Upper lobe of right lung (tissue), 1 donor: ENCODE data around the gene TGFBR3. TPM values are rescaled to one million over a fixed set of nuclear protein-coding genes. Genes with fewer than 3 reads are reported as not detected.

Experiments
- ATAC-seq: fragments of 200-7000 bp; cut with Tn5 transposase; one replicate; pipeline ENCODE4 v1.9.1; 2020; ENCODE audit warnings: mild to moderate bottlenecking, moderate library complexity
- DNase-seq: peaks from one replicate; pipeline ENCODE4 v3.0.0-alpha.2; 2020
- H3K27ac ChIP-seq: fragments of 200-600 bp; one replicate; pipeline ENCODE4 v1.8.0; 2022
- H3K27me3 ChIP-seq: fragments of 200-600 bp; one replicate; pipeline ENCODE4 v1.8.0; 2022; ENCODE audit warnings: mild to moderate bottlenecking
- H3K36me3 ChIP-seq: fragments of 200-600 bp; one replicate; pipeline ENCODE4 v1.8.0; 2022
- H3K4me1 ChIP-seq: fragments of 200-600 bp; one replicate; pipeline ENCODE4 v1.8.0; 2022
- H3K4me3 ChIP-seq: fragments of 200-600 bp; one replicate; pipeline ENCODE4 v1.8.0; 2022; ENCODE audit warnings: mild to moderate bottlenecking
- H3K9me3 ChIP-seq: fragments of 200-600 bp; one replicate; pipeline ENCODE4 v1.8.0; 2022
- CTCF ChIP-seq: fragments of 200-600 bp; IDR thresholded peaks from one replicate; pipeline ENCODE4 v1.8.0; 2022; ENCODE audit warnings: antibody characterized with exemption
- intact Hi-C: fragments of 100-400 bp; cut with DNase I; formaldehyde crosslinking; loops from one replicate; pipeline ENCODE4 v1.11.0; 2022
- total RNA-seq: library from RNA; stranded (reverse); fragmentation: NEBNext Ultra II Directional; extraction: Animal tissue kit (Norgen Biotek cat#: 25700); gene quantifications from one replicate; pipeline ENCODE4 v1.2.1, GENCODE V29; 2021
- donor health status: DM: no; HTN: yes; CAD: no; lungs with severe emphysema.

Gene TGFBR3
- total RNA-seq, 1 donor from 2014 or later, result 55.9 TPM

GRCh38 chr1:91633438-91633837, 252.5 kb downstream of the TGFBR3 start:
- no peaks in the 10 kb centered on the region for H3K9me3 ChIP-seq
- no peaks in the 10 kb centered on the region for H3K4me1 ChIP-seq
- no peaks in the 10 kb centered on the region for H3K27me3 ChIP-seq
- no peak for DNase-seq
- no peak overlapping the region for H3K4me3 ChIP-seq
- no peaks in the 10 kb centered on the region for H3K36me3 ChIP-seq
- TF ChIP-seq CTCF, result no peak
- ATAC-seq, result no peak
- H3K27ac ChIP-seq, result no peak overlapping the region
- intact Hi-C loops, result no loop called here

GRCh38 chr1:91631718-91632330, 254.1 kb downstream of the TGFBR3 start:
- H3K27me3 ChIP-seq, result no peaks in the 10 kb centered on the region
- no peak for TF ChIP-seq CTCF

GRCh38 chr1:91630803-91631202, 255.1 kb downstream of the TGFBR3 start:
- DNase-seq (no peak), ATAC-seq (no peak)
- H3K36me3 ChIP-seq, result no peaks in the 10 kb centered on the region
- no peaks in the 10 kb centered on the region for H3K4me1 ChIP-seq
- H3K27ac ChIP-seq, result no peak overlapping the region
- no peak for TF ChIP-seq CTCF
- H3K27me3 ChIP-seq, result no peaks in the 10 kb centered on the region
- H3K9me3 ChIP-seq, result no peaks in the 10 kb centered on the region
- H3K4me3 ChIP-seq, result no peak overlapping the region
- intact Hi-C loops, result no loop called here

More at GRCh38 chr1:91631718-91632330, 254.1 kb downstream of the TGFBR3 start:
- no peaks in the 10 kb centered on the region for H3K4me1 ChIP-seq
- ATAC-seq, result no peak
- H3K9me3 ChIP-seq, result no peaks in the 10 kb centered on the region
- no peak overlapping the region for H3K27ac ChIP-seq
- no peaks in the 10 kb centered on the region for H3K36me3 ChIP-seq
- no peak overlapping the region for H3K4me3 ChIP-seq
- intact Hi-C loops, result no loop called here
- DNase-seq, result no peak

Other genes with a start within 250 kb of the TGFBR3 start
- not detected for gene BRDT, start 63.2 kb upstream of the TGFBR3 start, total RNA-seq
- gene EPHX4, start 143.8 kb upstream of the TGFBR3 start, total RNA-seq, result 0.93 TPM
- gene SETSIP, start 189.3 kb upstream of the TGFBR3 start, total RNA-seq, result not detected
- gene BTBD8, start 194.2 kb upstream of the TGFBR3 start, total RNA-seq, result 5.1 TPM